ENCODE results near the gene EHD3. TPM values are rescaled to one million over a fixed set of nuclear protein-coding genes. Genes with fewer than 3 reads are reported as not detected.

The EHD3 gene
- total RNA-seq, 1 experiment from 2014 or later: 152 TPM

GRCh38 chr2:31240381-31241365 lies 6.7 kb downstream of the EHD3 start:
- peak overlapping the region; percentile 57 for H3K9ac ChIP-seq (ENCODE audit: low read length)
- no peaks in the 10 kb centered on the region for H3K9me2 ChIP-seq (replicated peaks; ENCODE audit: insufficient read depth, low read length)
- H3K27ac ChIP-seq (ENCODE audit: low read length): peak overlapping the region; percentile 96

GRCh38 chr2:31241625-31242270 lies 7.8 kb downstream of the EHD3 start:
- H2AFZ ChIP-seq (ENCODE audit: low read length): no peak overlapping the region
- H3K36me3 ChIP-seq (ENCODE audit: insufficient read depth, low read length): peaks cover 71% of the 10 kb centered on the region
- H3K79me2 ChIP-seq (ENCODE audit: low read length): peaks cover 85% of the 10 kb centered on the region
- no peak overlapping the region; the same call in 1 of the 2 replicates for H3K4me3 ChIP-seq (ENCODE audit: low read length)
- H3K27ac ChIP-seq (ENCODE audit: low read length): peak overlapping the region; percentile 96
- H3K9me3 ChIP-seq (ENCODE audit: low read length): no peaks in the 10 kb centered on the region
- H3K9ac ChIP-seq (ENCODE audit: low read length): peak overlapping the region; percentile 44
- H3K27me3 ChIP-seq (ENCODE audit: low read length): no peaks in the 10 kb centered on the region
- no peaks in the 10 kb centered on the region for H3K9me2 ChIP-seq (replicated peaks; ENCODE audit: insufficient read depth, low read length)
- H3K4me1 ChIP-seq (ENCODE audit: low read length): peaks cover 88% of the 10 kb centered on the region
- H4K20me1 ChIP-seq (ENCODE audit: insufficient read depth, low read depth, low read length): peaks cover 70% of the 10 kb centered on the region
- H3K4me2 ChIP-seq (ENCODE audit: low read depth, low read length, poor library complexity, severe bottlenecking): peak overlapping the region; percentile 42
- DNase-seq: peak; percentile 61

More at GRCh38 chr2:31240381-31241365, 6.7 kb downstream of the EHD3 start:
- Histone ChIP-seq H3K27me3 (ENCODE audit: low read length) (no peaks in the 10 kb centered on the region), H2AFZ (ENCODE audit: low read length) (no peak overlapping the region), H3K4me3 (ENCODE audit: low read length) (peak overlapping the region; percentile 53; the same call in 1 of the 2 replicates), H4K20me1 (ENCODE audit: insufficient read depth, low read depth, low read length) (peaks cover 76% of the 10 kb centered on the region), H3K9me3 (ENCODE audit: low read length) (no peaks in the 10 kb centered on the region), H3K4me1 (ENCODE audit: low read length) (peaks cover 88% of the 10 kb centered on the region), H3K4me2 (ENCODE audit: low read depth, low read length, poor library complexity, severe bottlenecking) (peak overlapping the region; percentile 94), H3K79me2 (ENCODE audit: low read length) (peaks cover 86% of the 10 kb centered on the region), H3K36me3 (ENCODE audit: insufficient read depth, low read length) (peaks cover 70% of the 10 kb centered on the region)
- DNase-seq: peak; percentile 45

- H3K36me3 ChIP-seq (ENCODE audit: insufficient read depth, low read length): peaks cover 69% of the 10 kb centered on the region
- peaks cover 78% of the 10 kb centered on the region for H3K79me2 ChIP-seq (ENCODE audit: low read length)
- no peaks in the 10 kb centered on the region for H3K9me3 ChIP-seq (ENCODE audit: low read length)
- H3K27me3 ChIP-seq (ENCODE audit: low read length): no peaks in the 10 kb centered on the region
- H3K9me2 ChIP-seq (replicated peaks; ENCODE audit: insufficient read depth, low read length): no peaks in the 10 kb centered on the region
- H3K9ac ChIP-seq (ENCODE audit: low read length): no peak overlapping the region
- H3K27ac ChIP-seq (ENCODE audit: low read length): peak overlapping the region; percentile 35; the same call in 1 of the 2 replicates
- peaks cover 68% of the 10 kb centered on the region for H4K20me1 ChIP-seq (ENCODE audit: insufficient read depth, low read depth, low read length)
- no peak overlapping the region for H2AFZ ChIP-seq (ENCODE audit: low read length)
- DNase-seq: peak; percentile 52
- H3K4me3 ChIP-seq (ENCODE audit: low read length): no peak overlapping the region
- H3K4me1 ChIP-seq (ENCODE audit: low read length): peaks cover 89% of the 10 kb centered on the region
- no peak overlapping the region for H3K4me2 ChIP-seq (ENCODE audit: low read depth, low read length, poor library complexity, severe bottlenecking)
Measured at GRCh38 chr2:31243053-31243452, 9.1 kb downstream of the EHD3 start.

- H3K9me3 ChIP-seq (ENCODE audit: low read length): no peaks in the 10 kb centered on the region
- no peak overlapping the region for H3K4me3 ChIP-seq (ENCODE audit: low read length)
- peaks cover 65% of the 10 kb centered on the region for H4K20me1 ChIP-seq (ENCODE audit: insufficient read depth, low read depth, low read length)
- no peak overlapping the region for H3K4me2 ChIP-seq (ENCODE audit: low read depth, low read length, poor library complexity, severe bottlenecking)
- no peaks in the 10 kb centered on the region for H3K9me2 ChIP-seq (replicated peaks; ENCODE audit: insufficient read depth, low read length)
- DNase-seq: peak; percentile 44
- peaks cover 89% of the 10 kb centered on the region for H3K4me1 ChIP-seq (ENCODE audit: low read length)
- H3K36me3 ChIP-seq (ENCODE audit: insufficient read depth, low read length): peaks cover 73% of the 10 kb centered on the region
- no peak overlapping the region for H2AFZ ChIP-seq (ENCODE audit: low read length)
- no peaks in the 10 kb centered on the region for H3K27me3 ChIP-seq (ENCODE audit: low read length)
- peak overlapping the region; percentile 70 for H3K27ac ChIP-seq (ENCODE audit: low read length)
- H3K79me2 ChIP-seq (ENCODE audit: low read length): peaks cover 71% of the 10 kb centered on the region
- no peak overlapping the region for H3K9ac ChIP-seq (ENCODE audit: low read length)
Measured at GRCh38 chr2:31244101-31244500, 10.1 kb downstream of the EHD3 start.

GRCh38 chr2:31246184-31246852 lies 12.4 kb downstream of the EHD3 start:
- no peaks in the 10 kb centered on the region for H3K9me3 ChIP-seq (ENCODE audit: low read length)
- no peak overlapping the region for H3K4me3 ChIP-seq (ENCODE audit: low read length)
- H3K9ac ChIP-seq (ENCODE audit: low read length): 0 out of 2 replicates have a peak overlapping the region, but pooled peaks have one; percentile 11
- H4K20me1 ChIP-seq (ENCODE audit: insufficient read depth, low read depth, low read length): peaks cover 44% of the 10 kb centered on the region
- H3K4me1 ChIP-seq (ENCODE audit: low read length): peaks cover 88% of the 10 kb centered on the region
- H2AFZ ChIP-seq (ENCODE audit: low read length): no peak overlapping the region
- H3K27me3 ChIP-seq (ENCODE audit: low read length): no peaks in the 10 kb centered on the region
- peaks cover 56% of the 10 kb centered on the region for H3K79me2 ChIP-seq (ENCODE audit: low read length)
- H3K4me2 ChIP-seq (ENCODE audit: low read depth, low read length, poor library complexity, severe bottlenecking): peak overlapping the region; percentile 8
- peak; percentile 43 for DNase-seq
- no peaks in the 10 kb centered on the region for H3K9me2 ChIP-seq (replicated peaks; ENCODE audit: insufficient read depth, low read length)
- peak overlapping the region; percentile 85 for H3K27ac ChIP-seq (ENCODE audit: low read length)
- peaks cover 75% of the 10 kb centered on the region for H3K36me3 ChIP-seq (ENCODE audit: insufficient read depth, low read length)

GRCh38 chr2:31247711-31248110 lies 13.8 kb downstream of the EHD3 start:
- peaks cover 70% of the 10 kb centered on the region for H3K36me3 ChIP-seq (ENCODE audit: insufficient read depth, low read length)
- H3K9me2 ChIP-seq (replicated peaks; ENCODE audit: insufficient read depth, low read length): no peaks in the 10 kb centered on the region
- no peaks in the 10 kb centered on the region for H3K9me3 ChIP-seq (ENCODE audit: low read length)
- no peak overlapping the region for H3K4me3 ChIP-seq (ENCODE audit: low read length)
- H2AFZ ChIP-seq (ENCODE audit: low read length): no peak overlapping the region
- DNase-seq: no peak
- H3K9ac ChIP-seq (ENCODE audit: low read length): no peak overlapping the region
- peak overlapping the region; percentile 85 for H3K27ac ChIP-seq (ENCODE audit: low read length)
- peaks cover 31% of the 10 kb centered on the region for H4K20me1 ChIP-seq (ENCODE audit: insufficient read depth, low read depth, low read length)
- H3K4me2 ChIP-seq (ENCODE audit: low read depth, low read length, poor library complexity, severe bottlenecking): peak overlapping the region; percentile 24
- no peaks in the 10 kb centered on the region for H3K27me3 ChIP-seq (ENCODE audit: low read length)
- peaks cover 89% of the 10 kb centered on the region for H3K4me1 ChIP-seq (ENCODE audit: low read length)
- peaks cover 44% of the 10 kb centered on the region for H3K79me2 ChIP-seq (ENCODE audit: low read length)

- Histone ChIP-seq H4K20me1 (ENCODE audit: insufficient read depth, low read depth, low read length) (peaks cover 31% of the 10 kb centered on the region), H3K27me3 (ENCODE audit: low read length) (no peaks in the 10 kb centered on the region), H3K9ac (ENCODE audit: low read length) (no peak overlapping the region), H3K9me3 (ENCODE audit: low read length) (no peaks in the 10 kb centered on the region), H3K27ac (ENCODE audit: low read length) (peak overlapping the region; percentile 85), H3K4me3 (ENCODE audit: low read length) (no peak overlapping the region), H2AFZ (ENCODE audit: low read length) (no peak overlapping the region), H3K9me2 (replicated peaks; ENCODE audit: insufficient read depth, low read length) (no peaks in the 10 kb centered on the region), H3K4me1 (ENCODE audit: low read length) (peaks cover 91% of the 10 kb centered on the region), H3K36me3 (ENCODE audit: insufficient read depth, low read length) (peaks cover 68% of the 10 kb centered on the region), H3K4me2 (ENCODE audit: low read depth, low read length, poor library complexity, severe bottlenecking) (peak overlapping the region; percentile 24), H3K79me2 (ENCODE audit: low read length) (peaks cover 42% of the 10 kb centered on the region)
- peak; percentile 41 for DNase-seq
Measured at GRCh38 chr2:31248139-31248538, 14.2 kb downstream of the EHD3 start.
